ENCODE measurements around the gene PHACTR1. TPM values are rescaled to one million over a fixed set of nuclear protein-coding genes. Genes with fewer than 3 reads are reported as not detected.

Gene PHACTR1
- total RNA-seq, 1 experiment from 2014 or later: 0.05 TPM

GRCh38 chr6:12958052-12958706, 241.6 kb downstream of the PHACTR1 start:
- TF ChIP-seq SIN3A (IDR thresholded peaks at IDR 0.05; ENCODE audit: borderline replicate concordance, insufficient read depth, low read depth, low read length) (no peak), CTCF (IDR thresholded peaks at IDR 0.05) (0 out of 2 replicates have a peak, but pooled peaks have one; percentile 8)
- peaks cover 5% of the 10 kb centered on the region; the same call in 1 of the 2 replicates for H3K4me1 ChIP-seq (ENCODE audit: control insufficient read depth, insufficient read depth, low read length)
- CTCF ChIA-PET: no interaction called here
- in situ Hi-C loops (cut with HindIII; ENCODE audit: low pct_unique_long_range_greater_than_20kb, low sequenced_read_pairs) (no loop called here), intact Hi-C loops (cut with micrococcal nuclease; ENCODE audit: unreplicated experiment) (no loop called here)
- ATAC-seq (no peak), DNase-seq (ENCODE audit: low read depth, low spot score) (no peak)
- H3K36me3 ChIP-seq (ENCODE audit: control insufficient read depth, insufficient read depth, low read length): no peaks in the 10 kb centered on the region
- POLR2A ChIA-PET: no interaction called here
- H3K27me3 ChIP-seq (ENCODE audit: control insufficient read depth, insufficient read depth, low read length): peaks cover 15% of the 10 kb centered on the region
- no peak overlapping the region for H3K27ac ChIP-seq (ENCODE audit: low read length)
- H3K4me3 ChIP-seq (ENCODE audit: low read depth in 2 of 2, low read length in 2 of 2): peak overlapping the region in 1 of 2 experiments; percentile 63; a peak in 2 of 4 replicates
- H3K9me3 ChIP-seq (ENCODE audit: control insufficient read depth, insufficient read depth, low read depth, low read length): no peaks in the 10 kb centered on the region
- BruUV-seq (replicated peaks): no TSS peak

- in situ Hi-C loops (cut with HindIII; ENCODE audit: low pct_unique_long_range_greater_than_20kb, low sequenced_read_pairs) (no loop called here), intact Hi-C loops (cut with micrococcal nuclease; ENCODE audit: unreplicated experiment) (no loop called here)
- Histone ChIP-seq H3K4me1 (ENCODE audit: control insufficient read depth, insufficient read depth, low read length) (peaks cover 5% of the 10 kb centered on the region; the same call in 1 of the 2 replicates), H3K27me3 (ENCODE audit: control insufficient read depth, insufficient read depth, low read length) (peaks cover 16% of the 10 kb centered on the region), H3K4me3 (ENCODE audit: low read depth in 2 of 2, low read length in 2 of 2) (no peak overlapping the region), H3K9me3 (ENCODE audit: control insufficient read depth, insufficient read depth, low read depth, low read length) (no peaks in the 10 kb centered on the region), H3K27ac (ENCODE audit: low read length) (no peak overlapping the region), H3K36me3 (ENCODE audit: control insufficient read depth, insufficient read depth, low read length) (no peaks in the 10 kb centered on the region)
- DNase-seq (ENCODE audit: low read depth, low spot score) (no peak), ATAC-seq (no peak)
- ChIA-PET POLR2A (no interaction called here), CTCF (no interaction called here)
- BruUV-seq (replicated peaks): no TSS peak
- no peak for TF ChIP-seq POLR2AphosphoS5 (IDR thresholded peaks at IDR 0.05; ENCODE audit: low read depth, low read length)
- no peak for TF ChIP-seq SIN3A (IDR thresholded peaks at IDR 0.05; ENCODE audit: borderline replicate concordance, insufficient read depth, low read depth, low read length)
- no peak for TF ChIP-seq REST (IDR thresholded peaks at IDR 0.05; ENCODE audit: insufficient read depth in 1 of 2, low read depth in 2 of 2, low read length in 1 of 2)
- TF ChIP-seq TCF7L2 (IDR thresholded peaks at IDR 0.05; ENCODE audit: low read depth, low read length): no peak
- no peak for TF ChIP-seq CTCF (IDR thresholded peaks at IDR 0.05)
Observed at GRCh38 chr6:12961761-12962160, 245.2 kb downstream of the PHACTR1 start.
